Measurements from ENCODE around the gene ADAMTS8.

Gene ADAMTS8

DNA sequence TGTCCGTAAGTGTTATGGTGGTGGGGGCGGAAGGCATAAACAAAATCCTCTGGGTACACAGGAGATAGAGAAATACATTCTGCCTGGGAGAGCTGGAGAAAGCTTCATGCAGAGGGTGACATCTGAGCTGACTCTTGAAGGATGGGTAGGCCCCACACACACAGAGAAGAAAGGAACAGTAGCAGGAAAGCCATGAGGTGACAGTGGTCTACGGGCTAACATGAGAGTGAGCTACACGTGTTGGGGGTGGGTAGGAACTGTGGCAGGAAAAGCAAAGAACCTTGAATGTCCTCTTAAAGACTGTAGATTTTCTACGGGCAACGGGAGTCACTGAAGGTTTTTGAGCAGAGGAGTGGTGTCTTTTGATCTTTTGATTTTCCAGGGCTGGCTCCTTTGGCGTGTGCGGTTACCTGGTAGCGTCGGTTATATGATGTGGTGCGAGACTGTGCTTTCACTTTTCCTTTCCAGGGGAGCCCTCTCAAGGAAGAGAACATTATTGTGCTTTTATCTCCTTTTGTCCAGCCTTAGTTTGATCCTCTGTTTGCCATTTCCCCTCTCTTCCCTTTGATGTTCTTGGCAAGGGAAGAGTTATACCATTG is 39.7 kb downstream of the ADAMTS8 start:
- TF ChIP-seq CTCF (conservative IDR thresholded peaks at IDR 0.05) (no peak), ZFX (IDR thresholded peaks at IDR 0.05) (no peak)
- no peak overlapping the region for H3K27ac ChIP-seq

DNA sequence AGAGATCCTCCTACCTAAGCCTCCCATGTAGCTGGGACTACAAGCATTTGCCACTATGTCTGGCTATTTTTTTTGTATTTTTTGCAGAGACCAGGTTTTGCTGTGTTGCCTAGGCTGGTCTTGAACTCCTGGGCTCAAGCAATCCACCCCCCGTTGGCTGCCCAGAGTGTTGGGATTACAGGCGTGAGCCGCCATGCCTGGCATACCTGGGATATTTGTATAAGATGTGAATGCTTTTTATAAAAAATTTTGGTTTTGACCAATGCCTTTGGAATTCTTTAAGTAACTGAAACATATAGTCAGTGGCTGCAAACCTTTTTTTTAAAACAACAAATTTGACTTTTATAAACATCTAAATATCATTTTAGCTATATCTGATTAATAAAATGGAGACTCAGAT is 42.4 kb downstream of the ADAMTS8 start:
- no peak overlapping the region for H3K27ac ChIP-seq
- TF ChIP-seq ZFX (IDR thresholded peaks at IDR 0.05) (no peak), CTCF (conservative IDR thresholded peaks at IDR 0.05) (no peak)

- TF ChIP-seq CTCF (conservative IDR thresholded peaks at IDR 0.05), result no peak
- no peak for TF ChIP-seq ZFX (IDR thresholded peaks at IDR 0.05)
- no peak overlapping the region for H3K27ac ChIP-seq
These were observed 44.8 kb downstream of the ADAMTS8 start for GRCh38 chr11:130383344-130384211.

DNA sequence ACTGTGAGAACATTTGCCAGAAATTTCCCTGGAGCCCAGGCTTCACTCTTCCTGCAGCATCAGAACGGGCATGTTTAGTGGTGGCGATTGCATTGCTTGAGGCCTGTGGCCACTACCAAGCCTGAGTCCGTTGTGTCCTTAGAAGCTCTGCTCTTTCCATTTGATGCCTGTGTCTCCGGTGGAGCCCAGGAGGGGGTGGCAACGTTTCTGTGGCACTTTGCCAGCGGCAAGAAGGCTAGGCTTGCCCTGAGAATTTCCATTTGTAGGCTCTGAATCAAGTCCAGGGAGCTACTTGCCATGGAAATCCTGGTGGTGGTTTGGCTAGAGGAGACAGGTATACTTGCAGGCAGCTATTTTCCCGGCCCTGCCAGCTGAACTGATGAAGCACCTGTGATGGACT is 47.1 kb downstream of the ADAMTS8 start:
- TF ChIP-seq ZFX (IDR thresholded peaks at IDR 0.05), result no peak
- no peak for TF ChIP-seq CTCF (conservative IDR thresholded peaks at IDR 0.05)
- no peak overlapping the region for H3K27ac ChIP-seq

DNA sequence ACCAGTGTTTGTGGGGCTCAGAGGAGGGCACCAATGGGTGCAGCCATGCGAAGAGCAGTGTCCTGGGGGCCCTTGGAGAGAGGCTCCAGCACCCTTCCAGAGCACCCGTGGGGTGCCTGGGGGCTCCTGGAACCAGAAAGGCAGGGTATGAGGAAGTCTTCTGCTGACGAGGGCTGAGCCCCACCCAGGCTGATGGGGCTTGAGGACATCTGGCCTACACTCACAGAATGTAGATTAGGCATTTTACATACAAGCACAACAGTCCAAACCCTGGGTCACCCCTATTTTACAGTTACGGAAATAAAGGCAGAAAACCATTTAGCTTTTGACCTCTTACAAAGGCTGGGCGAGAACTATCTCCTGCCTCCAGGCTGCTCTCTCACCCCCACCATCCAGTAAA is 47.6 kb downstream of the ADAMTS8 start:
- H3K27ac ChIP-seq, result no peak overlapping the region
- no peak for TF ChIP-seq ZFX (IDR thresholded peaks at IDR 0.05)
- no peak for TF ChIP-seq CTCF (conservative IDR thresholded peaks at IDR 0.05)

DNA sequence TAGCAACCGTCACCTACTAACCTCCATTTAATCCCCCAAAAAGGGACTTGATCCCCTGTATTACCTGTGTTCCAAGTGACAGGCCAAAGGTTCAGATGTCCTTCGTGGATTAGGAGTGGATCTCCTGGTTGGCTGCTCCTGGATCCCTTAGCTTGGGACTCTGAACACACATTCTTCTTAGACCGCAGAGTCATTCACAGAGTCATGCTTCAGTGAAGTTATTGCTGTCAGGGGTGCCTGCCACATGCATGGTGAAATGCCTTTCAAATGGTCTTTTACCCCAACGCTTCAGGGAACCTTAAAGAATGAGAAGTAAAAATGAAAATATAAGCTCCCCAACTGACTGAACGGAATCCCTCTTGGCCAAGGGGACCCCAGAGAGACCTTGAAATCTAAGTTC is 49.1 kb downstream of the ADAMTS8 start:
- TF ChIP-seq CTCF (conservative IDR thresholded peaks at IDR 0.05), result no peak
- TF ChIP-seq ZFX (IDR thresholded peaks at IDR 0.05), result no peak
- H3K27ac ChIP-seq, result no peak overlapping the region

DNA sequence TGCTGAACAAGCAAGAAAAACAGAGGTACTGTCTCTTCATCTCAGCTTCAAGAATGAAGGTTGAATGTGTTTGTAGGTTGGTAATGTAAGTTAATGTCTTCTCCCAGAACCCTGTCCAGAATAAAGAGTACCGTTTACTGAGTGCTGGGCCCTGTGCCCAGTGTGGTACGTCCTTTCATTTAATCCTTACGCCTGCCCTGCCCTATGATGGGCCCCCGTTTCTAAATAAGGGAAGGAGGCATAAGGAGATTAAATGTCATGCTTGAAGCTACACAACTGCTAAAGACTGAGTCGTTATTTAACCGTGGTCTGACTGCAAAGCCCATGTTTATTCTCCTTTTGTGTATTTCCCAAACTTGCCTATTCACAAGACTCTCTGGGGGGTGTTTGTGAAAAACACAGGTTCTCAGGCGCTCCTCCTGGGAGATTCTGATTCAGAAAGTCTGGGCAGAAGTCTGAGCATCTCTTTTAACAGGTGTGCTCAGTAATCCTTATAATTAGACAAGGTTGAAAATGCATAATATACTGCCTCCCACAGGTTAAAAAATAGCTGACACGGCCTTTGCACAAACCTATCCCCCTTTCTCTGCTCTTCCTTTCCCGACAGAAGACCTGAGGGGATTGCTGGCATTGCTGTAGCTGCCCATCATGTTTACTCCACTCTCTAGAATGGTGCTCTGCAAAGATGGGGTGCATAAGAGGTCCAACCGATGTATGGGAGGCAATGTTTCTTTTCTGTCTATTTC is 57.4 kb downstream of the ADAMTS8 start:
- H3K27ac ChIP-seq, result no peak overlapping the region
- TF ChIP-seq ZFX (IDR thresholded peaks at IDR 0.05) (no peak), CTCF (conservative IDR thresholded peaks at IDR 0.05) (peak; percentile 50)
